OCI-LY1 (cell line): ENCODE measurements around the gene ST7.

Source experiments
- EZH2 ChIP-seq: fragments of 200-600 bp; sonication (generic), shearing (Covaris generic); IDR thresholded peaks from 2 replicates; pipeline ENCODE4 v1.8.0; 2017; ENCODE audit warnings: borderline replicate concordance, mixed run types, mild to moderate bottlenecking, antibody characterized with exemption, low read length, moderate library complexity, mixed read lengths
- TF ChIP-seq, protein P1 (sequence below): fragments of 200-600 bp; sonication (generic), shearing (Covaris generic); IDR thresholded peaks from 2 replicates; pipeline ENCODE4 v1.5.1; 2017; ENCODE audit warnings: mild to moderate bottlenecking, antibody characterized with exemption, low read length, moderate library complexity, mixed read lengths

DNA sequence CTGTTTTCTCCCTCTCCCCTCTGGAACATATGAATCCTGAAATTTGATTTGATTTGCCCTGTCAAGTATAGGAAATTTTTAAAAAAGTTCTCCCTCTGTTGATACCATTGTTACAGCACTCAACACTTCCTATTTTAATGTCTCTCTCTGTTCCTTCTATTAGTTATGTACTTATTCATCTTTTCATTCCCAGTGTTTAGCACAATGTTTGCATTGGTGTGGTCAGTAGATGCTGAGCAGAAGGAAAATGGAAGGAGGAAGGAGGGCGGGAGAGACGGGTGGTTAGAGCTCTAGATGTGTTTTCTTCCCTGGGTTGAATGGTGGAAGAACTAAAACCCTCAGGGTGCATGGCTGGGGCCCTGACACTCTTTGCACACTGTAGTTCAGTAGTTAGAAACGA, 290.1 kb downstream of the ST7 start:
- TF ChIP-seq, protein P1, sequence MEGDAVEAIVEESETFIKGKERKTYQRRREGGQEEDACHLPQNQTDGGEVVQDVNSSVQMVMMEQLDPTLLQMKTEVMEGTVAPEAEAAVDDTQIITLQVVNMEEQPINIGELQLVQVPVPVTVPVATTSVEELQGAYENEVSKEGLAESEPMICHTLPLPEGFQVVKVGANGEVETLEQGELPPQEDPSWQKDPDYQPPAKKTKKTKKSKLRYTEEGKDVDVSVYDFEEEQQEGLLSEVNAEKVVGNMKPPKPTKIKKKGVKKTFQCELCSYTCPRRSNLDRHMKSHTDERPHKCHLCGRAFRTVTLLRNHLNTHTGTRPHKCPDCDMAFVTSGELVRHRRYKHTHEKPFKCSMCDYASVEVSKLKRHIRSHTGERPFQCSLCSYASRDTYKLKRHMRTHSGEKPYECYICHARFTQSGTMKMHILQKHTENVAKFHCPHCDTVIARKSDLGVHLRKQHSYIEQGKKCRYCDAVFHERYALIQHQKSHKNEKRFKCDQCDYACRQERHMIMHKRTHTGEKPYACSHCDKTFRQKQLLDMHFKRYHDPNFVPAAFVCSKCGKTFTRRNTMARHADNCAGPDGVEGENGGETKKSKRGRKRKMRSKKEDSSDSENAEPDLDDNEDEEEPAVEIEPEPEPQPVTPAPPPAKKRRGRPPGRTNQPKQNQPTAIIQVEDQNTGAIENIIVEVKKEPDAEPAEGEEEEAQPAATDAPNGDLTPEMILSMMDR, result no peak
- TF ChIP-seq EZH2, result no peak
